ENCODE measurements around the gene BABAM2.

Gene BABAM2

DNA sequence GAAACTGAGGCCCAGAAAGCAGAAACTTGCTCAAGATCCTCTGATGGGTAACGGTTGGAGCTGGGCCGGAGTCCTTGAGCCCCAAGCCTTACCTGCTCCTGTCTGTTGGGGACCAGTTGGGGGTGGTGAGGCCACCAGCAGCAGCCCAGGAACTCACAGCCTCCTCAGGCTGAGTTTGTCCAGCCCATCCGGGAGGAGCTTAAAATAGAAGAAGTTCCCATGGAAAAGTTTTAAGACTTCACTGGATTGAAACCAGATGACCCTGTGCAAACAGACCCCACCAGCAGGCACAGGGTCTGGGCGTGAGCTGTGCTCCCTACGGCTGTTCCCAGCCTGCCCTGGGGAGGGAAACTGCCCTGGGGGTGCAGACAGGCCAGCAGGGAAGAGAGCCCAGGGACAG is 461.6 kb downstream of the BABAM2 start:
- no peak for ATAC-seq

DNA sequence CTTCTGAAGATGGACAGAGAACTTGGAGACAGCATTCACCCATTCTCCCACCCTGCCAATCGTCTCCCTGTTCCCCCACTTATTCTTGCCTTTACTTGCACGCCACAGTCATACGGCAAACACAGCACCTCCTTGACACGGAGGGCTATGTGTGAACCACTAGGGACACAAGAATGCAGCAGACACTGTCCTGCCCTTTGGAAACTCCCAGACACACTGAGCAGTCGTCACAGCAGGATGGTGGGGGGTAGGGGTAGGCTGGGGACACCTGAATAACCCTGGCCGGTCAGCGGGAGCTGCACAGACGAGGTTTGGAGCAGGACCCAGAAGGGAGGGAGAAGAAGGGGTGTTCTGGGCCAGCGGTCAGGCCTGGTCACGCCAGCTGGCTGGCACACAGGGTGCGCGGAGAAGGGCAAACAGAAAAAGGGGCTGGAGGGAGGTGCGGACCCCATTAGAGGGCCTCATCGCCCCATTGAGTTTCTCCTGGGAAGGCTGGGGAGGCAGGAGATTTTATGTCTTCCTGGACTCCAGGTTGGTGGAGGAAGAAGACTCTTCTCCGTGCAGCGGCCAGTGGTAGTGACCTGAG is 462.2 kb downstream of the BABAM2 start:
- no peak for ATAC-seq

DNA sequence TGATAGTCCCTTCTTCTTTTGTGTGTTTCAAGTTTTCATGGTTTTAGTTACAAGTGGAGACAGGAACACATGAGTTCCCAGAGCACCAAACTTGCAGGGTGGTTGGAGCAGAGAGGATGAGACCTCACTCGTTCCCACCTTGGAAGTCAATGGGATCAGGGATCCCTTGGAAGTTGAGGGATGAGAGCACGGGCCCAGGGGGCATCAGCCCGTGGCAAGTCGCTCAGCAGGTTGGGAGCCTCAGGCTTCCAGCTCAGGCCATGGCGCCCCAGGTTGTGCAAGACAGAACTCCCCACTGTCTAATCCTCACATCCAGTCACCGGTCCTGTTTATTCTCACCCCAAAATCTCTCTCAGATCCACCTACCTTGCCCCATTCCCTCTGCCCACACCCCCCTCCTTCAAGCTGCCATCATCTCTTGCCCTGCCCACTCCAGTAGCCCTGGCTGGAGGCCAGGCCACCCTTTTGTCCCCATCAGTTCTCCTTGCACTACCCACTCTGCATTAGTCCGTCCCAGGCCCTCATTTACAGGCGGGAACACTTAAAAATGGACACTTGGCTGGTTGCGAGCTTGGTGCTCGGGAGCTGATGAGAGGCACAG is 464.5 kb downstream of the BABAM2 start:
- ATAC-seq: no peak

DNA sequence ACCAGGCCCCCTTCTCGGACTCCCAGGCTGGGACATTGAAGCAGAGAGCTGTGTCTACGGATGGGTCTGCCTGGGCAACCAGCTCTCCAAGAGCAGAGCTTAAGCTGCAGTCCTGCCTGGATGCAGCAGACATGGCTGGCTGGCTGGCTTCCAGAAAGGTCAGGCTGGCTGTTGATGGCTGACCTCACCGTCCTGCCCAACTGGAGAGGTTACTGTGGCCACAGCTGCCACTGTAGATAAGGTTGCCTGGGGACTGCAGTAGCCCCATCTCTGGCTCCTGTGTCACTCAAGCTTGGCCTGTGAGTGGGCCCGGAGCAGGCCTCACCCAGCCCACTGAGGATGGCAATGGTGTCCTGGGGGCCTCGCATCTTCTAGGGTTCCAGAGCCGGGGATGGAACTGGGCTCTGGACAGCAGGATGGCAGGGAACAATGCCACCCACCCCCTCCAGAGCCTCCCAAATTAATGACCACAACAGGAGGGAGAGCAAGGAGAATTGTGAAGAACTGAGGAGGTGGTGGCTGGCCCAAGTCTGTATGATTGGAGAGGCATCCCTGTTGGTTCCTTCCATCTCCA is 465.1 kb downstream of the BABAM2 start:
- no peak for ATAC-seq

DNA sequence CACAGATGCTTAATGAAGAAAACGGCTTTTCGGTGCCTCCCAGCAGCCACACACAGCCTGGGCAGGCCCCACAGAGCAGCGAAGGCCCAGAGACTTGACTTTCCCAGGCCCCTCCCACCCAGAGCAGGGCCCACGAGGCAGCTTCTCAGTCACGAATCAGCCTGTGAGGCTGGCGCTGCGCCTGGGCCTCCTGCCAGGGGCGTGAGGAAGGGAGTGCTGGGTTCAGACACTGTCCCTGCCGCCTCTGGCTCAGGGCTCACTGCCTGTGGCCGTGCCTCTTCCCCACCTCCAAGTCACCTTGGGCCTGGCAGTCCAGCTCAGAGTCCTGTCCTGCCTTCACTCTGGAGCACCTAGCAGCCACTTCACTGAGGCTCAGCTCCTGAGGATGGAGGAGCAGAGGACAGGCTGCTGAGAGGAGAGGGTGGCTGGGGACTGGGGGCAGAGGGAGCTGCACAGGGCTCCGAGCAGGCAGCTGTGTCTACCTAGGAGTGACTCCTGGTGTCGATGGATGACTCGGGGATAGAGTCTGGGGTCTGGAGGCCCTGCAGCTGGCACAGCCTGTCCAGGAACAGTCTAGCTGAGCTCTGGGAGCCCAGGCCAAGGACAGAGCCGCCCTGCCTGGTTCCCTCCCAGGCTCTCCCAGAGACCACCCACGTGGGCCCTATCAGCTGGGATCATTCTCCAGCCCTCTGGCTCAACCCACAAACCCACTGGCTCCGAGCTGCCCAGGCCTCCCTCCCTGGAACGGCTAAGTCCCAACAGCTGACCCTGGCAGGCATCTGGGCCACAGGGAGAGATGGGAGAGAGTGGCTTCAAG is 465.8 kb downstream of the BABAM2 start:
- ATAC-seq: no peak

DNA sequence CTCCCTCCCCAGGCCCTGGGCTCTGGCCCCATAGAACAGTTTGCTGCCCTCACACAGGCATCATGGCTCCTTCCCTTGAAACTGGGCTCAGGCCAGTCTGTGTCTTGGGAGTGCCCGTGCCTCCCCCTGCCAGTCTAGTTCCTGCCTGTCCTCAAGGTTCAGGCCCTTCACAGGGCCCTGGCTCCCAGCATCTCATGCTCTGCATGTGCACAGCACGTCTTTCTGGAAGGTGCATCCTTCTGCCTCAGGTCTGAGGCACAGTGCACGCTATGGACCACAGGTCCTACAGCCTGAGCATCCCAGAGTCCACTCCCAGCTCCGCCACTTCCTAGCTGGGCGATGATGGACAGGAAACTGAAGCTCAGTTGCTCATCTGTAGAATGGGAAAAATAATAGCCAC is 466.5 kb downstream of the BABAM2 start:
- no peak for ATAC-seq

DNA sequence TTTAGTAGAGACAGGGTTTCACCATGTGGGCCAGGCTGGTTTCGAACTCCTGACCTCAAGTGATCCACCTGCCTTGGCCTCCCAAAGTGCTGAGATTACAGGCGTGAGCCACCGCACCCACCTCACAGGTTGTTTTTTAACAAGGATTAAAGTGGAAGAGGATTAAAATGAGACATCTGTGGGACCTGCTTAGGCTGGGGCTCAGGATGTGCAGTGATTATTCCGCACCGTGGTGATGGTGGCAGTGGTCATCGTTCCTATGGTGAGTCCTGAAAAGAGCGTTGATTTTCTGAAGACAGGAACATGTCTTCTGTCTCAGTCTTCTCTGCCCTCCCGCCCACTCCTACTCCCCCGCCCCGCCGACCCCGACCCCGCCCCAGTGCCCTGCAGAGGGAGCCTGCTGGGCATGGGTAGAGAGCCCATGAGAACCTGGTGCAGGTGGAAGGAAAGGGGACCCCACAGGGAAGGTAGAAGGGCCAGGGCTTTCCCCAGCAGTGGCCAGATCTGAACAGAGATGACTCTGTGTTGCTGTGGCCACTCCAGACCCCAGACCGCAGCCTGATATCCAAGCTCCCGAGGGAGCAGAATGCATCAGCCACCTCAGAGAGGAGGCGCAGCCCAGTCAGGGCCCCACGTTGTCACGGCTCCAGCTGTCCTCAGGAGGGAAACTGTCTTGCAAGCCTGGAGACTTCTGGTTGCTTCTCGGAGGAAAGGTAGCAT is 467.6 kb downstream of the BABAM2 start:
- no peak for ATAC-seq

DNA sequence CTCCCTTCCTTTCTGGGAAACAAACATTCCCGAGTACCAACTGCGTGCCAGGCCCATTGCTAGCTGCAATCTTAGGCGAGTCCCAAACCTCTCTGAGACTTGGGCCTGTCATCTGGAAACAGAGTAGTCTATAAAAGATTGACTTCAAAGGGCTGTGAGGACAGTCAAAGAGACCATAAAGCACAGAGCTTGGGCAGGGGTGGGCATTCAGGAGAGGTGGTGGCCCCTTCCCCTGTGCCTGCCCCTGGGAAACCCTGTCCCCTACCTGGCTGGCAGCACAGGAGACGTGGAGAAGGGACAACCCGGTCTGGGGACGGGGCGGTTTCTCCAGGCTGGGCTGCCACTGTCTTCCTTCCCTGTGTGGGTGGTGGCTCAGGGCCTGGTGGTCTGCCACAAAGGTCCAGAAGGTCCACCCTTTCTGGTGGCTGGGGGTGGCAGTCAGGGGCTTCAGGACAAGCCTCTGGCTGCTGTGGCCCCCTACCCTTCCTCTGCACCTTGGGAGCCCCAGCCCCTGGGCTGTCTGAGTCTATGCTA is 468.2 kb downstream of the BABAM2 start:
- peak; percentile 2 to 4 for ATAC-seq

DNA sequence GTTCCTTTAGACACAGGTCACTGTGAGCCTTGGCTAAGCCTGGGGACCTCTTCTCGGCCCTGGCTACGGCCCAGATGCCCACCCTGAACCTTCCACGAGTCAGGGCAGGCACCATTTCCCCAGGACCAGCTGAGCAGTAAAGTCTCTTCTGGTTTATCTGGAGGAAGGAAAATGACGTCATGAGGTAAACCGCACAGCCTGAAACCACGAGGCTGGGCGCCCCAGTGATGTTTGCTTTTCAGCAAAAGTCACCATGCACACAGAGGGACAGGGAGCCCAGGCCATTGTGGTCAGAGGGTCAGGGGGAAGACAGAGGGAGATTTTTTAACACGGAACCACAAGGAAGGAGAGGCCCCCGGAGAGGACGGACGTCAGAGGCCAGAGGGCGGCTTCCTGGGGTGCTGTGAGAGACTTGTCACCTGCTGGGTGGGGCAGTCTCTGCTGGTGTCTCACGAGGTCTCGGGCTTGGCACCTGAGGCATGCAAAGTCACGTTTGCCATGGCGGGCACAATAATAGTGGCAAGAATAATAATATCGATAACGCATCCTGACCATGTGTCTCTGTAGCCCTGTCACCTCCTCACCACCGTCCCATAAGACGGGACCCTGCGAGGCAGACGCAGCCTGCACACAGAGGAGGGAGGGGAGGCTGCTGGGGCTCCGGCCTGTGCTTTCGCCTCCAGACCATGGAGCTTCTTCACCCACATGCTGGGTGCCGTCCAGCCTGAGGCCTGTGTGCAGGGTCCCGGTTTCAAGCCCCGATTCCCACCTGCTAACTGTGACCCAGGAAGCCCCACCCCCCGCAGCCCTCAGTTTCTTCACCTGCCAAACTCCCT is 468.9 kb downstream of the BABAM2 start:
- peak; percentile 78 to 80 for ATAC-seq

DNA sequence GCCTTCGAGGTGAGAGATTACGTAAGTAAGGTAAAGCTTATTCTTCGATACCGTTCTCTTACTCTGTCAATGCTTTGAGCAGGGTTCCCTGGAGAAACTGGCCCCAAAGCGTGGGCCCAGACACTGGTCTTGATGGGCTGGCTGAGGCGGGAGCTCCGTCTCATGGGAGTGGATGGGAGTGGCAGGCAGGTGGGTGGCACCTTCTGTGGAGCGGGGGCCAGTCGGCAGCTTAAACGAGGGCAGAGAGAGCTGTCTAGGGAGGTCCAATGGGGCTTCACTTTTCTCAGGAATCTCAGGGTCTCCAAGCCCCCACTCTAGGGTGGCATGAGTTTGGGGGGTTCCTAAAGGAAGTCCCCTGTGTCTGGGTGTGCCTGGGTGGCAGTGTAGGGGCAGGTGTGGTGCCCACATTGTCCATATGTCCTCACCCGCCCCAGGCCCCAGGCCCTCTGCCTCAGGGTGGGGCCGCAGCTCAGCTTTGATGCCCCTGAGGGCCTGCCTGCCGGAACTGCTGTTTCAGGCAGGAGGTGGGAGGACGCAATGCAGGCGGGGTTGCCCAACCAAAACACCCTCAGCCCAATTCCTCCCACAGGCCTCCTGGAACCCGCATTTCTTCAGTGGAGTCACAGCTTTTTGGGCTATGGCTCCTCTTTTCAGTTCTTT is 469.7 kb downstream of the BABAM2 start:
- no peak for ATAC-seq

DNA sequence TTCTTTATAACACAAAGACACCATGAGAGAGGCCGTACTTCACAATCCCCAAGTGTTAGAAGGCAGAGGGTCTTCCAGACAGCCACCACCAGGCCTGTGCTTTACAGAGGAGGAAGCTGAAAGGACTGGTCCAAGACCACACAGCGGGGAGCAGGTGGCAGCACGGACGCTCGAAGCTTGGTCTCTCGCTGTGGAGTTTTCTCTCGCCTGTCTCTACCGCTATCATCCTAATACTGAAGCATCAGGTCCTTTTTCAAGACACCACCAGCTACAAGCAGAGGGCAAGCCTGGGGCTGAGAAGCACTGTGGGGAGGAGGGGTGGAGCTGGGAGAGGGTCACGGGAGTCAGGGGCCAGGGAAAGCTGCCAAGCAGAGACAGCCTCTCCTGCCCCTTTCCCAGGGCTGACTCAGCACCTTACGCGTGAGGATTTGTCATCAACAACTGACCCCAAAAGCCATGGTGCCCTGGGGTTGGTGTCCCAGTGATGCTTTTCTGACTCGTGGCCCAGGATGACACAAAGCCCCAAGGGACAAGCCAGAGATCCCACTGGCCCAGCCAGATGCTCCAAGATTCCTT is 470.3 kb downstream of the BABAM2 start:
- no peak for ATAC-seq

DNA sequence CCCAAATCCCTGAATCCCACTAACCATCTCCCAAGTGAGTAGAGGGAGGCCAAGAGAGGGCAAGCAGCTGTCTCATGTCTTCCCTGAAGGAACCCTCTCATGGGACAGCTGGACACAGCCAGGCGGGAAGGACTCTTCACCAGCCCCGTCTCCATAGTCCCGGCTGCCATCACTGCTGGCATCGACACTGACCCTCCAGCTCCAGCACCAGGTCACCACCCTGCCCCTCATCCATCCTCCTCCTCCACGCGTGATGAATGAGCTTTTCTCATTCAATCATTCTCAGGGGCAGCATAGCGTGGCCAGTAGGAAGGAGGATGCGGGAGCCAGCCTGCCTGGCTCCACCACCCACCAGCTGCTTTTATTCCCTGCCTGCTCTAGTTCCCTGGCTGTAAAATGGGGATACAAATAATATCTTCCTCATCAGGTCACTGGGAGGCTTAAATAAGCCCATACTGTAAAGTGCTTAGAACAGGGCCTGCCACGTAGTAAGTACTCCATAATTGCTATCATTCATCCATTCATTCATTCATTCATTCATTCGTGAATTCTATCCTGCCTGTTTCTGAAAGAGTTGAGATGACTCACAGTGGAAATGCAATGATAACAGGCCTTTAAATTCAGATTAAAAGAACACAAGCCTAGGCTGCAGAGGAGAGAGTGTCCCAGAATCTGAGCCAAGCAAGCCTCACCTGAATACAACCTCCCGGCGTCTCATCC is 471.6 kb downstream of the BABAM2 start:
- ATAC-seq: no peak

DNA sequence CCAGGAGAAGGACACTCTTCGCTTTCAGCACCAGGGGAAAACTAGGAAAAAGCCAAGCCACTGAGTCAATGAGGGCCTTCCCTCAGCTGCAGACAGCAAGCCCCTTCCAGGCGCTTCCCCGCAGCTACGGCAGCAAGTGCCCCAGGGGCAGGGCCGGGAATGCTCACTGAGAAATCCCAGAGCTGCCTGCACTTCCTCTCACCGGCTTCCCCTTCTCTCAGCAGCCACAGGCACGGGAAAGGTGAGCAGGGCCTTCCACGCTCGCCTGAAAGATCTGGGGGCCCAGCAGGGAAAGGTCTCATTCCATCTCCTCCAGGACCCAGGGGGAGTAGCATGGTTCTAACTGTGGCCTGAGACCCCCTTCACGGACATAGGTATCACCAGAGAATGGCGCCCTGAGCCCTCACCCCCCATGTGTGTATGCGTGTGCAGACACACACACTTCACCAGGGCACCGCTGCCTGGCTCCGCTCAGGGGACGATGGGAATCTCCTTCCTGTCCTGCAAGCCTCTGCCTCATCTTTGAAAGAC is 472.5 kb downstream of the BABAM2 start:
- no peak for ATAC-seq

DNA sequence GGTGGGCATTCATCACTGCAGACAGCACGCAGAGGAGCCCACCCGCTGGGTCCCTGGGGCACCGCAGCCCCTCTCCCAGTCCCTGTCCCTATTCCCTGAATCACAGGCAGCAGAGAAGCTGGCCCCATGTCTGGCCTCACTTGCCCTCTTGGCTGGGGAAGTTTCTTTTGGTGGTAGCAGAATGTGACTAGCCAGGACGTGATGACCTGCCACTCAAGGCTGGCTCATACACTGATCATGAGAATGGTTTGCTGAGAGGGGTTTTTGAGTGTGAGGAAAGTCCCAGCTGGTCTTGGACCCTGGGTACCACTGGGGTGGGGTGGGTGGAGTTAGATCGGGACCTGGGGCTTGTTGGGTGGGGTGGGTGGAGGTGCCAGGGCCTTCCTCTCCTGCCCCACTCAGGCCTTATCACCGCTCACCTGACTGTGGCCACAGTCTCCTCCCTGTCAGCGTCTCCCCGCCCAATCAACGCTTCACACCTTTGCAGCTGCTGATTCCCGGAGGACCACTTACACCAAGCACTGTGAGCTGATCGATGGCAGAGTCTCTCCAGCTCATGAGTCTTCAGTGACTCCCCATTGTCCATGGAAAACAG is 473.3 kb downstream of the BABAM2 start:
- ATAC-seq: no peak

DNA sequence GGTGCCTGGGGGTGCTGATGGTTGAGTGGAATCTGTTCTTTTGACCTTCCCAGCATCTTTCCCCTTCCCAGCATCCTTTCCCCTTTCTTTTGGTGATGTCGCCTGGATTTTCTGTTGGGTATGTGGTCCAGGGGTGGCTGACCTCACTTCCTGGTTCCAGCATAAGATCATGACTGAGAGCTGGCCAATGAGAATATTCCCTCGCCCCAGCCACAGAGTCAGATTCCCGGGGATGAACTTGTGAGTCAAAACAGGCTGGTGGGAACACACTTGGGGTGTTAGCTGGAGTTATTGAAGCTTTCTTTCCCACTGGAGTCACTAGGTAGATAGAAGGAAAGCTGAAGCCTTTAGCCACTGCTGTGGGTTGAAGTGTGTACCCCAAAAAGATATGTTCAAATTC is 474.1 kb downstream of the BABAM2 start:
- no peak for ATAC-seq

DNA sequence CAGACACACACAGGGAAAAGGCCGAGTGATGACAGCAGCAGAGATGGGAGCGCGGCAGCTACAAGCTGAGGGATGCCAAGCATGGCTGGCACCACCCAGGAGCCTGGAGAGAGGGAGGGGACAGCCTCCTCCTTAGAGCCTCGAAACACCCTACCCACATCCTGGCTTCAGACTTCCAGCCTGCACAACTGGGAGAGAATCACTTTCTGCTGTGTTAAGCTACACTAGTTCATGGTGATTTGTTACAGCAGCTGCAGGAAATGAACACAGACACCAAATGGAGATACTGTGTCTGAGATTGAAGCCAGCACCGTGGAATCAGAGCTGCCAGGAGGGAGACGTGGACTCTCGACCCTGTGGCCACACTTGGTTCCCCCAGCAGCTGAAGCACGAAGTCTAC is 474.6 kb downstream of the BABAM2 start:
- no peak for ATAC-seq

DNA sequence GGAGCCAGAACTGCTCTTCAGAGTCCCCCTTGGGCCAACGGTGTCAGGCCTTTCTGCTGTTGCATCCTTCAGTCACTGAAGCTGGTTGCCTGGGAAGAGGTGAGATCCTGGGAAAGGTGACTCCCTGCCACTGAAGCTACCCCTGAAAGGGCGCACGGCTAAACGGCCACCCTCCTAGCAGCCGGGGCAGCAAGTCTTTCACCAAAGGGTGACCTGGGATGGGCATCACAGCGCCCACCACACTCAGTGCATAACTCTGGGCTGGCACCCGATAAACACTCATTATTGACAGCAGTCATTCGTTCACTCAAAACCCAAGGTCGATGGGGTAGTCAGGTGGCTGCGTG is 475.6 kb downstream of the BABAM2 start:
- ATAC-seq: no peak

DNA sequence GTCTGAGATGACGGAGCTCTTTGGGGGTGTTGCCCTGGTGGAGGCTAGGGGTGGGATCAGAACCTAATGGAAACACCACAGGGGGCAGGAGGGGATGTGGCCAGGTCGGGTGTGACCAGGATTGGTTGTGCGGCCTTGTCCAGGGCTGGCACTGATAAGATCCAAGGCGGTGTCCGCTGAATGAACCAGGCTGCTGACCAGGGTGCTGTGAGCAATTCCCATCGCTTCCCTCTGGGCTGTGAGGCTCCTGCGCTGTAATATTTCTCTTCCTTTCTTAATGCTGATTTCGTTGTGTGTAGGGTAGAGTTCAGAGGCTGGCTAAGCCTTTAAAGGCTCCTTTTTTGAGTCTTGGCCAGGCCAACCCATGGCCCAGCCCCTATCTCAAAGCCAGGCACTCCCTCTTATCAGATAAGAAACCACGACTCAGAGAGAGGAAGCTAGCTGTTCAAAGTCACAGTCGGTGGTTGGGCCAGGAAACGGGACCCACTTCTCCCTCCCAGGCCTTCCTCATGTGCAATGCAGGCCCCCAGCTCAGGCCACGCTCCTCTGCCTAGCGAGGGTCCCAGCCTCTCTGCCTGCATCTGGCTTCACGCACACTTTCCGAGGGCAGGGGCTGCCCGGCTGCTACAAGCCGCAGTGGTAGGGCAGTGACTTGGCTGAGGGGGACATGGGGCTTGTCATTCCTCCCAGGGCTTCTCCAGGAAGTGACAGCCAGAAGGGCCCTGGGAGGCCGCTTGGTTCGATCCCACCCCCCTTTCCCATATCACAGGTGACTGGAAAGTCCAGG is 476.2 kb downstream of the BABAM2 start:
- ATAC-seq: peak; percentile 84 to 85

All from activated CD4-positive, CD25-positive, alpha-beta regulatory T cell treated with anti-CD3 and anti-CD28 coated beads, Interleukin-2, amount 50 U/mL, for 24 hours (primary cell).